GM18498 (cell line): ENCODE data around the gene FILIP1.
"Not testable (repeated sequence)": the region's sequence is repeated elsewhere in the genome, so short reads cannot be mapped to it uniquely, and the experiment has no call there.

Source experiments
- ATAC-seq: cut with Tn5 transposase; IDR thresholded peaks from one replicate; pipeline ENCODE4 v1.9.1; 2021; ENCODE audit warnings: mild to moderate bottlenecking, moderate library complexity; ENCODE audit not compliant: unreplicated experiment

Gene FILIP1

GRCh38 chr6:75424618-75425548 is 68.7 kb downstream of the FILIP1 start:
- no peak for ATAC-seq

GRCh38 chr6:75423386-75423785 is 70.2 kb downstream of the FILIP1 start:
- ATAC-seq = no peak

- ATAC-seq = no peak
Measured at GRCh38 chr6:75422024-75422639, 71.5 kb downstream of the FILIP1 start.

GRCh38 chr6:75421316-75422023 is 72.1 kb downstream of the FILIP1 start:
- ATAC-seq = no peak

GRCh38 chr6:75419980-75420379 is 73.6 kb downstream of the FILIP1 start:
- ATAC-seq = no peak

- no peak for ATAC-seq
Measured at GRCh38 chr6:75419416-75419815, 74.2 kb downstream of the FILIP1 start.

GRCh38 chr6:75418233-75418632 is 75.4 kb downstream of the FILIP1 start:
- ATAC-seq = no peak

GRCh38 chr6:75416443-75416842 is 77.2 kb downstream of the FILIP1 start:
- ATAC-seq = no peak

- no peak for ATAC-seq
Measured at GRCh38 chr6:75415804-75416203, 77.8 kb downstream of the FILIP1 start.

- ATAC-seq = no peak
Measured at GRCh38 chr6:75414445-75415021, 79.1 kb downstream of the FILIP1 start.

GRCh38 chr6:75412969-75413662 is 80.5 kb downstream of the FILIP1 start:
- no peak for ATAC-seq

- ATAC-seq = not testable (repeated sequence)
Measured at GRCh38 chr6:75410564-75410963, 83.0 kb downstream of the FILIP1 start.

- no peak for ATAC-seq
Measured at GRCh38 chr6:75409928-75410327, 83.7 kb downstream of the FILIP1 start.

GRCh38 chr6:75409286-75409685 is 84.3 kb downstream of the FILIP1 start:
- no peak for ATAC-seq

GRCh38 chr6:75403563-75404080 is 90.0 kb downstream of the FILIP1 start:
- ATAC-seq = no peak

GRCh38 chr6:75402296-75402695 is 91.3 kb downstream of the FILIP1 start:
- peak; percentile 65 for ATAC-seq

- ATAC-seq = no peak
Measured at GRCh38 chr6:75397656-75398465, 95.7 kb downstream of the FILIP1 start.

GRCh38 chr6:75397171-75397570 is 96.4 kb downstream of the FILIP1 start:
- ATAC-seq = no peak

GRCh38 chr6:75396005-75396800 is 97.4 kb downstream of the FILIP1 start:
- ATAC-seq = no peak
